T47D (cell line): ENCODE data around the gene PIGU.

ENCODE experiments used
- DNase-seq, 2 experiments: peaks; one replicate each; pipeline versions ENCODE4 v3.0.0 to v3.0.0-alpha.2; 2011 to 2012; ENCODE audit warnings: low read depth in 1 of 2, low spot score in 1 of 2
- JUND ChIP-seq: IDR thresholded peaks from 2 replicates; pipeline ENCODE4 v1.6.1; 2012; ENCODE audit warnings: low read depth
- in situ Hi-C: cut with HindIII; loops from 2 replicates; pipeline ENCODE4 v1.10.0; 2016; ENCODE audit warnings: low sequenced_read_pairs, low pct_unique_long_range_greater_than_20kb

The PIGU gene

DNA sequence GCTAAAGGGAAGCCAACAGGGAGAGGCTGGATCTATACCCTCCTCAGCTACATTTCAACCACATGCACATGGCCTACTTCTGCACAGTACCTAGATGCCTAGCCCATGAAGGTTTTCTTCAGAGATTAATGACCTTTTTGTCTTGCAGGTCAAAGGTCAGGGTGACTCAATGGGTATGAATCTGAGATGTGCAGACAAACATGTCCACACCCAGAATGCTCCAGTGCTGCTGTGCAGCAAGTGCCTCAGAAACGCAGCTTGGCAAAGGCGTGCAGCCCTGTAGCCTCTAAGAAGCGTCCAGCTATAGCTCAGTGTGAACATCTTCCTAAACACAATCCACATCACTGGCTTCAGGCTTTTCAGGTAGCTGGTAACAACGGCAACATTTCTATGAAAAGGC is 94.0 kb downstream of the PIGU start:
- DNase-seq = no peak
- in situ Hi-C loops = no loop called here
- no peak for TF ChIP-seq JUND

GRCh38 chr20:34582221-34582620 is 94.7 kb downstream of the PIGU start:
- in situ Hi-C loops = no loop called here
- TF ChIP-seq JUND = no peak
- DNase-seq = no peak

GRCh38 chr20:34581341-34582184 is 95.3 kb downstream of the PIGU start:
- no peak for DNase-seq
- TF ChIP-seq JUND = no peak
- in situ Hi-C loops = no loop called here

DNA sequence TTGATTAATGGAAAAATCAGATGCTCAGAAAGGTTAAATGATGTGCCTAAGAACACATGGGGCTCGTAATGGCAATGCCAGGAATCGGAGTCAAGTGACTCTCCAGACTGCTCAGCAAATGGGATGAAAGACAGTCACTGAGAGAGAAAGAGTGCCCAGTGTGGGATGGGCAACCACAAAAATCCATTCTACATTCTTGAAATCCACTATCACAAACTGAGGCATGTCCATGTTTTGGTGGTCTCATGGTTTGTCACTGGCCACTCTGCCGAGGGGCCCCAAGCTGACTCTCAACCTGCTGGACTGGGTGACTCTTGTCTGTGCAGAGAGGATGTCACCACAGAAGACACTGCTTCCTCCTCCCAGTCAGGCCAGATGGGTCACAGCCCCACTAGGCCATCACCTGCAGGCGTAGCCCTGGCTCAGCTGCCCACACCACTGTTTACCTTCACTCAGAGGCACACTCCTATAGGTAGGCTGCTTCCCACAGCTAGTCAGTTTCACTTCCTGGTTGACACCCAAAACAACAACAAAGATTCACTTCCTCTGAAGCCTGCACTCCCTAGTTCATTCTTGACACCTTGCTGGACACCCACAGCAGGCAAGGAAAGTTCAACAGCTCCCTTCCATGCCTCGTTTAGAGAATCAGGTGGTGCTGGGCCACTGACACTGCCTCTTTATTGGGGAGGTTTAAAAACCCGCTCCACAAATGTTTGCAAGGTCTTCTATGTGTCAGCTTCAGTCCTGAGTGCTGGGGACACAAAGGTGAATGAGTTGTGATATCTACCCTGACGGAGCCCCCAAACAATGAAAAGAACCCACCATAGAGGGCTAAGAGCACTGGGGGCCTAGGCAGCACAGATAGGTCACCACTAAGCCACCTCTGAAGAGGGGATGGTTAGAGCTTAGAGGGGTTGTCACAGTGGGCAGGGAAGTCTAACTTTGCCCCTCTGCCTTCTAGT is 96.6 kb downstream of the PIGU start:
- TF ChIP-seq JUND = no peak
- in situ Hi-C loops = no loop called here
- DNase-seq = peak in 1 of 2 experiments; percentile 54

- no peak for TF ChIP-seq JUND
- DNase-seq = peak in 1 of 2 experiments; percentile 17
- in situ Hi-C loops = no loop called here
Measured at GRCh38 chr20:34579191-34579978, 97.5 kb downstream of the PIGU start.

GRCh38 chr20:34578521-34578920 is 98.4 kb downstream of the PIGU start:
- TF ChIP-seq JUND = no peak
- DNase-seq = no peak
- in situ Hi-C loops = no loop called here

DNA sequence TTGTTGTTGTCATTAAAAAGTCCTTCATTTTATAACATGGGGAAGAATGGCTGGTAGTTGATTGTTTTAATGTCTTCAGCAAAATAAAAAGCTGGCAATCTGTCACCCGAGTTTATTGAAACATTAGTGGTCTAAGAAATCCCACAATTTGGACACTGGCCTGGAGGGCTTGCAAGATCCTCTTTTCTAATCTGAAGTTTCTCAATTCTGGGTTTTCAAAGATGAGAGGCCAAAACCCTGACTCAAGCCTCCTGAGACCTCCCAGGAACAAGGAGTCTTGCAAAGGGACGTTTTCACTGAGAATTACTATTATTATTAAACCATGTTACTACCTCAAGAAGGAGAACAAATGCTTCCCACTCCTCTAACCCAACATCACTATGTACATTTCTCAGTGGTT is 98.9 kb downstream of the PIGU start:
- in situ Hi-C loops = no loop called here
- no peak for TF ChIP-seq JUND
- DNase-seq = no peak

- in situ Hi-C loops = no loop called here
- DNase-seq = no peak
- no peak for TF ChIP-seq JUND
Measured at GRCh38 chr20:34577061-34577460, 99.8 kb downstream of the PIGU start.

DNA sequence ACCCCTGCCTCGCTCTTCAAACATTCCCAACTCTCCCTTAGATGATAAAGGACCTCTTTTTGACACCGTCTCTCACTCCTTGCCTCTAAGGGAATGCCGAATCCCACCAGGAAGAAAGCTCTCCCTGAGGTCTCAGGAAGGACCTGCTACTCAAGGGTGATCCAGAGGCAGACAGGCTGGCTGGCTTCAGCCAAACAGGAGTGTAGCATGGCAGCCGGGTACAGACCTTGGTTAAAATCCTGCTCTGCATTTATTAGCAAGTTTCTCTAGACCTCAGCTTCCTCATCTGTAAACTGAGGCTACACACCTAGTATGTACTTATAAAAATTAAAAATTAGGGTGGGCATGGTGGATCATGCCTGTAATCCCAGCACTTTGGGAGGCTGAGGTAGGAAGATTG is 101.1 kb downstream of the PIGU start:
- in situ Hi-C loops = no loop called here
- TF ChIP-seq JUND = no peak
- no peak for DNase-seq

DNA sequence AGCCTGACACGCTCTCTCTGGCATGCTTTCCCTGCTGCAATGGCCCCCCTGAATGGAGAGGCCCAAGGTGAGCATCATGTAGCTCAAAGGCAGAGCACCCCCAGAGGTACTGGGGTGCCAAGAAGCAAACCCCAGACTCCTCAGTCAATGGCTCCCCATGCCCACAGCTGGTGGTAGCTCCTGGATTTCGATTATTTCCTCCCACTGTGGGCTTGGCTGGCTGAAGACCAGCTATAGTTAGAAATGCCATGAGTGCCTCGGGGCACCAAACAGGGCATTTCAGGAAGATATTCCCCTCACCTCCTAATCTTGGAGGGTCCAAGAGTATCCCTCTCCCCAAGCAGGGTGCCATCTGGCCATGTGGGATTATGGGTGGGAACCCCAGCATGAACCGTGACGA is 101.6 kb downstream of the PIGU start:
- TF ChIP-seq JUND = no peak
- no peak for DNase-seq
- in situ Hi-C loops = no loop called here

DNA sequence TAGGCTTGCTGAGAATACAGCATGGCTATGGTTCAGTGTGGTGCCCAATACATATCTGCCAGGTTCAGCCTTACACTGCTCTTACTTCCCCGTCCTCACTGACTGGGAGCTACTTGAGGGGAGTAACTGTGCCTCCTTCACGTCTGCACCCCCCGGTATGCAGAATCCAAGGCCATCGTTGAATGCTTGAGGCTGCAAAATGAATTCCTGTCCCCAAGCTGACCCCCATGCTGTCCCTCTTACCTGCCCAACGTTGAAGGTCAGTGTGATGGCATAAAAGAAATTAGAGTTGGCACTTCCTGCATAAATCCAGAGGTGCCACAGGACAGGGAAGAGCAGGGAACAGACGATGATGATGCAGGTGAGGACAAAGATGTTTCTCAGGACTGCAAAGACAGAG is 102.0 kb downstream of the PIGU start:
- TF ChIP-seq JUND = no peak
- in situ Hi-C loops = no loop called here
- no peak for DNase-seq

GRCh38 chr20:34574426-34574825 is 102.5 kb downstream of the PIGU start:
- DNase-seq = no peak
- in situ Hi-C loops = no loop called here
- no peak for TF ChIP-seq JUND
